PC-3 (cell line): ENCODE measurements around the gene FOXO6. TPM values are rescaled to one million over a fixed set of nuclear protein-coding genes. Genes with fewer than 3 reads are reported as not detected.

Experiments
- ATAC-seq: fragments of 200-7000 bp; cut with Tn5 transposase; 2 replicates; pipeline ENCODE4 v1.9.1; 2020; ENCODE audit warnings: mild to moderate bottlenecking, moderate library complexity
- BruUV-seq: library from RNA; stranded (reverse); fragments of 400-500 nt; replicated peaks from 2 replicates; lab custom pipeline; 2021; lab: Mats Ljungman, UMichigan
- CTCF ChIA-PET: fragments of 300-600 bp; sonication (Branson Sonifier 250); formaldehyde crosslinking; loops from one replicate; lab custom pipeline; 2022; ENCODE audit warnings: antibody characterized with exemption; lab: Charles Lee
- POLR2A ChIA-PET: fragments of 300-600 bp; sonication (Branson Sonifier 250); formaldehyde crosslinking; loops from one replicate; lab custom pipeline; 2022; ENCODE audit warnings: antibody characterized with exemption; ENCODE audit not compliant: unreplicated experiment; lab: Charles Lee
- DNase-seq: peaks from one replicate; pipeline ENCODE4 v3.0.0-alpha.2; 2015
- H2AFZ ChIP-seq: fragments of 300-600 bp; sonication (generic); 2 replicates; pipeline ENCODE4 v1.6.0; 2016; ENCODE audit warnings: antibody characterized with exemption, low read length
- H3F3A ChIP-seq: fragments of 300-600 bp; sonication (generic); one replicate; pipeline ENCODE4 v1.6.0; 2017; ENCODE audit warnings: antibody characterized with exemption, low read length, control low read depth, mild to moderate bottlenecking; ENCODE audit not compliant: unreplicated experiment
- H3K27ac ChIP-seq: fragments of 300-600 bp; sonication (generic); 2 replicates; pipeline ENCODE4 v1.5.1; 2016; ENCODE audit warnings: mild to moderate bottlenecking, low read length
- H3K27me3 ChIP-seq: fragments of 300-600 bp; sonication (generic); 2 replicates; pipeline ENCODE4 v1.6.1; 2016; ENCODE audit warnings: low read length, mixed read lengths
- H3K36me3 ChIP-seq: fragments of 300-600 bp; sonication (generic); 2 replicates; pipeline ENCODE4 v1.6.1; 2016; ENCODE audit warnings: low read depth, mixed run types, low read length, mixed read lengths
- H3K4me1 ChIP-seq: fragments of 300-600 bp; sonication (generic); 2 replicates; pipeline ENCODE4 v1.5.1; 2016; ENCODE audit warnings: low read length; ENCODE audit not compliant: insufficient read depth
- H3K4me2 ChIP-seq: fragments of 300-600 bp; sonication (generic); 2 replicates; pipeline ENCODE4 v1.6.0; 2016; ENCODE audit warnings: low read length
- H3K4me3 ChIP-seq: fragments of 300-600 bp; sonication (generic); 2 replicates; pipeline ENCODE4 v1.5.1; 2016; ENCODE audit warnings: mild to moderate bottlenecking, low read length, mixed read lengths
- H3K79me2 ChIP-seq: fragments of 300-600 bp; sonication (generic); 2 replicates; pipeline ENCODE4 v1.6.1; 2017; ENCODE audit warnings: low read length, mixed read lengths
- H3K9ac ChIP-seq: fragments of 300-600 bp; sonication (generic); 2 replicates; pipeline ENCODE4 v1.6.0; 2016; ENCODE audit warnings: mild to moderate bottlenecking, low read length
- H3K9me2 ChIP-seq: fragments of 300-600 bp; sonication (generic); replicated peaks from 2 replicates; pipeline ENCODE4 v1.6.1; 2016; ENCODE audit warnings: mixed run types, low read length, mixed read lengths
- H3K9me3 ChIP-seq: fragments of 300-600 bp; sonication (generic); 2 replicates; pipeline ENCODE4 v1.6.1; 2016; ENCODE audit warnings: low read length, mixed read lengths
- H4K20me1 ChIP-seq: fragments of 300-600 bp; sonication (generic); 2 replicates; pipeline ENCODE4 v1.6.1; 2016; ENCODE audit warnings: low read length, mixed read lengths
- EZH2 ChIP-seq: fragments of 300-600 bp; sonication (generic); IDR thresholded peaks from one replicate; pipeline ENCODE4 v1.6.1; 2017; ENCODE audit warnings: antibody characterized with exemption, mild to moderate bottlenecking, low read length; ENCODE audit not compliant: unreplicated experiment
- EZH2phosphoT487 ChIP-seq: fragments of 300-600 bp; sonication (generic); IDR thresholded peaks from 2 replicates; pipeline ENCODE4 v1.6.1; 2018; ENCODE audit warnings: mild to moderate bottlenecking, antibody characterized with exemption, low read length, borderline replicate concordance
- intact Hi-C: fragments of 100-400 bp; cut with micrococcal nuclease; formaldehyde crosslinking; loops from 2 replicates; pipeline ENCODE4 v1.9.0; 2023
- total RNA-seq: library from RNA; depleted of rRNA; stranded (reverse); fragments of >200 nt; gene quantifications from 2 replicates; pipeline ENCODE4 v1.2.3, GENCODE V29; 2014
- TF ChIP-seq, protein P1 (sequence below): fragments of 300-600 bp; sonication (generic); conservative IDR thresholded peaks from 2 replicates; pipeline ENCODE4 v1.5.1; 2017; ENCODE audit warnings: antibody characterized with exemption, low read depth, mild to moderate bottlenecking, low read length

Gene FOXO6
- total RNA-seq, 1 experiment from 2014 or later = 1.2 TPM

DNA sequence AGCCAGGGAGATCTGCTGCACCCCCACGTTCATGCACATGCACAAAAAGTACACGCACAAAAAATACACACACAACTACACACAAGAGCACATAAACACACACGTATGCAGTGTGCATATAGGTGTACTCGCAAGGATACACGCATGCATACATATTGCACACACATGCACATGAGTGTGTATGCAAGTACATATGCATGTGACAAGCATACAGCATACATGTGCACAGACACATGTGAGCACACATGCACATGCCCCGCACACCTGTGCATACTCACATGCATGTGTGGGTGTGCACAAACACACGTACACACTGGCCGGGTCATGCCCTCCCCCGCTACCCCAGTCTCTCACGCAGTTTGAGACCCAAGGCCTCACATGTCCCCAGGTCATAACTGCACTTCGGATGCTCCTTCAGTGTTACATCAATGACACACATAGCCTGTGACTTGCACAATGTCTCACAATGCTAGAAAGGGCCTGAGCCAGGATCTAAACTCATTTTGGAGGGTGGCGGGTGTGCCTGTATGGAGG, 52.6 kb downstream of the FOXO6 start:
- Histone ChIP-seq H3K4me1 (peaks cover 7% of the 10 kb centered on the region), H3K27me3 (peaks cover 17% of the 10 kb centered on the region; the same call in 1 of the 2 replicates), H3K9me2 (no peaks in the 10 kb centered on the region), H3K4me2 (no peak overlapping the region), H3K9me3 (no peaks in the 10 kb centered on the region), H3K79me2 (no peaks in the 10 kb centered on the region), H4K20me1 (no peaks in the 10 kb centered on the region), H3K27ac (no peak overlapping the region), H2AFZ (no peak overlapping the region), H3K4me3 (no peak overlapping the region), H3K9ac (no peak overlapping the region), H3F3A (no peaks in the 10 kb centered on the region), H3K36me3 (no peaks in the 10 kb centered on the region)
- ATAC-seq (no peak), DNase-seq (no peak)
- TF ChIP-seq EZH2phosphoT487 (no peak), EZH2 (no peak)
- TF ChIP-seq, protein P1, sequence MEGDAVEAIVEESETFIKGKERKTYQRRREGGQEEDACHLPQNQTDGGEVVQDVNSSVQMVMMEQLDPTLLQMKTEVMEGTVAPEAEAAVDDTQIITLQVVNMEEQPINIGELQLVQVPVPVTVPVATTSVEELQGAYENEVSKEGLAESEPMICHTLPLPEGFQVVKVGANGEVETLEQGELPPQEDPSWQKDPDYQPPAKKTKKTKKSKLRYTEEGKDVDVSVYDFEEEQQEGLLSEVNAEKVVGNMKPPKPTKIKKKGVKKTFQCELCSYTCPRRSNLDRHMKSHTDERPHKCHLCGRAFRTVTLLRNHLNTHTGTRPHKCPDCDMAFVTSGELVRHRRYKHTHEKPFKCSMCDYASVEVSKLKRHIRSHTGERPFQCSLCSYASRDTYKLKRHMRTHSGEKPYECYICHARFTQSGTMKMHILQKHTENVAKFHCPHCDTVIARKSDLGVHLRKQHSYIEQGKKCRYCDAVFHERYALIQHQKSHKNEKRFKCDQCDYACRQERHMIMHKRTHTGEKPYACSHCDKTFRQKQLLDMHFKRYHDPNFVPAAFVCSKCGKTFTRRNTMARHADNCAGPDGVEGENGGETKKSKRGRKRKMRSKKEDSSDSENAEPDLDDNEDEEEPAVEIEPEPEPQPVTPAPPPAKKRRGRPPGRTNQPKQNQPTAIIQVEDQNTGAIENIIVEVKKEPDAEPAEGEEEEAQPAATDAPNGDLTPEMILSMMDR = no peak
- intact Hi-C loops = no loop called here
- CTCF ChIA-PET = no interaction called here
- no TSS peak for BruUV-seq
- POLR2A ChIA-PET = no interaction called here

DNA sequence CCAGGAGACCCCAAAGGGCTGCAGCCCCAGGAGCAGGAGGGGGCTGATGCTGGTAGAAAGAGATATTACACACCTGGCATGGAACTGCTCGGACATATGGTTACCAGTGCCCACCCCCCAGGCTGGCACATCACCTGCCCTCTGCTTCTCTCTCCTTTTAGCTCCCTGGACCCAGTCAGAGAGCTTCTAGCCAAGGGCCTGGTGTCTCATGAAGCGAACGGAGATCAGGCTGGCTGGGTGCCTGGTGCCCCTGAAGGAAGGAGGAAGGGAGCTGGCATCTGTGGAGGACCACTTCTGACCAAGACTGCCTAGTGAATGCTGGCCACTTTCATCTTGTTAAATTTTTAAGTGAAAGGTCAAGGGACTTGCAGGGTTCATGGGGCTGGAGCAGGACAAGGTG, 53.1 kb downstream of the FOXO6 start:
- peaks cover 12% of the 10 kb centered on the region for H3K4me1 ChIP-seq
- no peaks in the 10 kb centered on the region for H4K20me1 ChIP-seq
- H3K9me3 ChIP-seq = no peaks in the 10 kb centered on the region
- ChIA-PET POLR2A (no interaction called here), CTCF (interaction anchor here (1.2 kb wide), 1 partner anchor 19 kb away, joined by 4 read pairs; no protein-coding TSS in a partner anchor)
- no peak for DNase-seq
- ATAC-seq = no peak
- no peaks in the 10 kb centered on the region for H3F3A ChIP-seq
- intact Hi-C loops = no loop called here
- no peak overlapping the region for H3K4me2 ChIP-seq
- H2AFZ ChIP-seq = no peak overlapping the region
- no peak overlapping the region for H3K4me3 ChIP-seq
- H3K27ac ChIP-seq = no peak overlapping the region
- BruUV-seq = no TSS peak
- H3K36me3 ChIP-seq = no peaks in the 10 kb centered on the region
- H3K27me3 ChIP-seq = 0 out of 2 replicates have a peak, but pooled peaks cover 13% of the 10 kb centered on the region
- no peaks in the 10 kb centered on the region for H3K9me2 ChIP-seq
- TF ChIP-seq EZH2phosphoT487 (no peak), EZH2 (no peak)
- TF ChIP-seq, protein P1 = no peak
- no peak overlapping the region for H3K9ac ChIP-seq
- H3K79me2 ChIP-seq = no peaks in the 10 kb centered on the region

DNA sequence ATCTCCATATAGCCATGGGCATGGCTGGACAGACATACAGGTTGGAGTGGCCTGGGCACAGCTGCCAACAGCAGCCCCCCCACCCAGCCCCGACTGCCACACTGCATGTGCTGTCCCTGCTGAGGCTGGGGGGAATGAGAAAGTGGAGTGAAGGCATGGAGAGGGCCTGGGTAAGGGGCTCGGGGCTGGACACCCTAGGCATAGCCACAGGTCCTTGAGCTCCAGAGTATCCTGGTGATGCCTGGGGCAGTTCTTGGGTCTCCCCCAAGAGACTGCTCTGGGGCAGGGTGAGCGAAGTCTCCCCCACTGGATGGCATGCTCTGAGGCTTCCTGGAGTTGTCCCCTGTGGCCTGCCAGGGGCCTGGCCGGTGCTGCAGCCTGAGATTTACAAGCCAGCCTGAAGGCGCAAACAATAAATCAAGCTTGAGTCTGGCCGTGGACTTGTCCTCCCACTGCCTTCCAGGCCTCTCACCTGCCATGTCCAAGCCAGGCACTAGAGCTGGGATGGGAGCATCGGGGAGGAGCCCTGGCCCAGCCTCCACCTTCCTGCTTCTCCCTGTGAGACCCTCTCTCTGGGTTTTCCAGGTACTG, 53.6 kb downstream of the FOXO6 start:
- H3K27me3 ChIP-seq = 0 out of 2 replicates have a peak, but pooled peaks cover 8% of the 10 kb centered on the region
- no peak for ATAC-seq
- H3K9me2 ChIP-seq = no peaks in the 10 kb centered on the region
- H3K36me3 ChIP-seq = no peaks in the 10 kb centered on the region
- H2AFZ ChIP-seq = no peak overlapping the region
- CTCF ChIA-PET = interaction anchor here (1.2 kb wide), 1 partner anchor 18 kb away, joined by 4 read pairs; no protein-coding TSS in a partner anchor
- H3K79me2 ChIP-seq = no peaks in the 10 kb centered on the region
- peaks cover 15% of the 10 kb centered on the region for H3K4me1 ChIP-seq
- intact Hi-C loops = loop anchor here (5.0 kb wide), 1 partner anchor 33 kb away; no protein-coding TSS in a partner anchor
- H3K4me3 ChIP-seq = no peak overlapping the region
- DNase-seq = peak; percentile 28
- POLR2A ChIA-PET = no interaction called here
- no TSS peak for BruUV-seq
- no peaks in the 10 kb centered on the region for H4K20me1 ChIP-seq
- no peaks in the 10 kb centered on the region for H3F3A ChIP-seq
- TF ChIP-seq EZH2 (no peak), EZH2phosphoT487 (no peak)
- TF ChIP-seq, protein P1 = no peak
- H3K27ac ChIP-seq = no peak overlapping the region
- H3K9me3 ChIP-seq = no peaks in the 10 kb centered on the region
- H3K4me2 ChIP-seq = no peak overlapping the region
- H3K9ac ChIP-seq = no peak overlapping the region
